ENCODE data around the gene KLHDC10. TPM values are rescaled to one million over a fixed set of nuclear protein-coding genes. Genes with fewer than 3 reads are reported as not detected.

KLHDC10 gene
- total and polyA plus RNA-seq, 2 donors (not counting 1 experiment from before 2014, with no cell fraction given): 7.1 to 25.7 TPM

GRCh38 chr7:130086938-130087337 lies 16.6 kb downstream of the KLHDC10 start:
- H2AFZ ChIP-seq (ENCODE audit: insufficient read depth, low read depth, low read length, poor library complexity, severe bottlenecking): no peak overlapping the region
- CTCF ChIA-PET: interaction anchor here (0.9 to 1.7 kb wide), 4 partner anchors 9 to 655 kb away, joined by 3 to 6 read pairs (median 3); no protein-coding TSS in a partner anchor
- no peaks in the 10 kb centered on the region for H3K9me3 Mint-ChIP-seq (ENCODE audit: insufficient read depth)
- no peak overlapping the region for H3K27ac Mint-ChIP-seq
- H3K27ac ChIP-seq (ENCODE audit: low read length in 2 of 2): no peak overlapping the region
- TF ChIP-seq EZH2 (IDR thresholded peaks at IDR 0.05; ENCODE audit: borderline replicate concordance, insufficient read depth, low read depth, low read length, poor library complexity, severe bottlenecking) (no peak), CTCF (IDR thresholded peaks at IDR 0.05) (no peak)
- no peak overlapping the region for H3K9ac ChIP-seq (ENCODE audit: low read length)
- peaks cover 0 to 4% of the 10 kb centered on the region in 2 experiments for H3K36me3 ChIP-seq (replicated peaks in 1 of 2; ENCODE audit: control extremely low read depth in 1 of 2, control insufficient read depth in 1 of 2, extremely low read depth in 1 of 2, insufficient read depth in 2 of 2, low read length in 1 of 2)
- no peak for DNase-seq
- no peak overlapping the region for H3K4me2 ChIP-seq (replicated peaks; ENCODE audit: low read depth, low read length, poor library complexity, severe bottlenecking)
- no peaks in the 10 kb centered on the region for H3K9me3 ChIP-seq (ENCODE audit: control extremely low read depth in 1 of 3, control insufficient read depth in 2 of 3, insufficient read depth in 1 of 3, low read length in 2 of 3)
- peaks cover 29% of the 10 kb centered on the region for H3K4me1 Mint-ChIP-seq
- H3K4me1 ChIP-seq (ENCODE audit: control insufficient read depth in 2 of 2, insufficient read depth in 2 of 2, low read length in 2 of 2): peaks cover 0 to 6% of the 10 kb centered on the region in 2 donors
- ATAC-seq (ENCODE audit: low read depth): no peak
- peaks cover 14% of the 10 kb centered on the region for H4K20me1 ChIP-seq (ENCODE audit: control insufficient read depth, insufficient read depth, low read length, poor library complexity, severe bottlenecking)
- peaks cover 78% of the 10 kb centered on the region for H3K79me2 ChIP-seq (ENCODE audit: control insufficient read depth, insufficient read depth, low read length)
- intact Hi-C loops (cut with micrococcal nuclease): no loop called here
- H3K27me3 ChIP-seq (replicated peaks in 1 of 4; ENCODE audit: control extremely low read depth in 1 of 4, control insufficient read depth in 3 of 4, insufficient read depth in 4 of 4, low read length in 3 of 4): no peaks in the 10 kb centered on the region
- POLR2A ChIA-PET: interaction anchor here (0.7 kb wide), 1 partner anchor 47 kb away, joined by 4 read pairs; no protein-coding TSS in a partner anchor
- H3K27me3 Mint-ChIP-seq: no peaks in the 10 kb centered on the region
- H3K4me3 Mint-ChIP-seq: no peak overlapping the region
- H3K4me3 ChIP-seq (ENCODE audit: control extremely low read depth in 1 of 5, extremely low read depth in 1 of 5, insufficient read depth in 1 of 5, low read depth in 2 of 5, low read length in 4 of 5): no peak overlapping the region

GRCh38 chr7:130087364-130087763 lies 17.0 kb downstream of the KLHDC10 start:
- Mint-ChIP-seq H3K27ac (no peak overlapping the region), H3K4me3 (no peak overlapping the region), H3K4me1 (peaks cover 33% of the 10 kb centered on the region), H3K9me3 (ENCODE audit: insufficient read depth) (no peaks in the 10 kb centered on the region), H3K27me3 (no peaks in the 10 kb centered on the region)
- Histone ChIP-seq H3K27ac (ENCODE audit: low read length in 2 of 2) (no peak overlapping the region), H3K4me1 (ENCODE audit: control insufficient read depth in 2 of 2, insufficient read depth in 2 of 2, low read length in 2 of 2) (peaks cover 2 to 10% of the 10 kb centered on the region in 2 donors), H2AFZ (ENCODE audit: insufficient read depth, low read depth, low read length, poor library complexity, severe bottlenecking) (no peak overlapping the region), H3K9ac (ENCODE audit: low read length) (no peak overlapping the region), H3K9me3 (ENCODE audit: control extremely low read depth in 1 of 3, control insufficient read depth in 2 of 3, insufficient read depth in 1 of 3, low read length in 2 of 3) (no peaks in the 10 kb centered on the region), H3K36me3 (replicated peaks in 1 of 2; ENCODE audit: control extremely low read depth in 1 of 2, control insufficient read depth in 1 of 2, extremely low read depth in 1 of 2, insufficient read depth in 2 of 2, low read length in 1 of 2) (peaks cover 0 to 4% of the 10 kb centered on the region in 2 experiments), H4K20me1 (ENCODE audit: control insufficient read depth, insufficient read depth, low read length, poor library complexity, severe bottlenecking) (peaks cover 12% of the 10 kb centered on the region), H3K4me2 (replicated peaks; ENCODE audit: low read depth, low read length, poor library complexity, severe bottlenecking) (no peak overlapping the region), H3K27me3 (replicated peaks in 1 of 4; ENCODE audit: control extremely low read depth in 1 of 4, control insufficient read depth in 3 of 4, insufficient read depth in 4 of 4, low read length in 3 of 4) (no peaks in the 10 kb centered on the region), H3K79me2 (ENCODE audit: control insufficient read depth, insufficient read depth, low read length) (peaks cover 78% of the 10 kb centered on the region), H3K4me3 (ENCODE audit: control extremely low read depth in 1 of 5, extremely low read depth in 1 of 5, insufficient read depth in 1 of 5, low read depth in 2 of 5, low read length in 4 of 5) (no peak overlapping the region)
- intact Hi-C loops (cut with micrococcal nuclease): no loop called here
- ChIA-PET CTCF (interaction anchor here (0.7 to 1.7 kb wide), 5 partner anchors 9 to 671 kb away, joined by 3 to 6 read pairs (median 4); no protein-coding TSS in a partner anchor), POLR2A (interaction anchor here (0.7 kb wide), 1 partner anchor 47 kb away, joined by 4 read pairs; no protein-coding TSS in a partner anchor)
- WGBS (ENCODE audit: insufficient coverage): no CpG with 5 or more reads among the region's 1 CpG
- ATAC-seq (ENCODE audit: low read depth): no peak
- TF ChIP-seq EZH2 (IDR thresholded peaks at IDR 0.05; ENCODE audit: borderline replicate concordance, insufficient read depth, low read depth, low read length, poor library complexity, severe bottlenecking) (no peak), CTCF (IDR thresholded peaks at IDR 0.05) (no peak)
- no peak for DNase-seq

Measured in B cell (primary cell).